Muscle of back (tissue), 11 donors: ENCODE data around the gene WDR90. TPM values are rescaled to one million over a fixed set of nuclear protein-coding genes. Genes with fewer than 3 reads are reported as not detected.
A peak's percentile ranks its signal among the peaks of the same experiment; 100 is the strongest.

ENCODE experiments used
- DNase-seq, 3 donors: peaks; one replicate each; pipeline versions ENCODE4 v3.0.0 to v3.0.0-alpha.2; 2013
- polyA plus RNA-seq, 10 donors: library from polyadenylated mRNA; unstranded; fragments of 120-200 nt; gene quantifications; one replicate each; pipeline ENCODE4 v1.2.1, GENCODE V29; 2013; ENCODE audit not compliant: insufficient read length in 10 of 10

Gene WDR90
- polyA plus RNA-seq, 10 donors, result 10.7 to 26.2 (median 17.5) TPM

GRCh38 chr16:704552-705380 is 55.6 kb downstream of the WDR90 start:
- no peak for DNase-seq

GRCh38 chr16:705431-706188 is 56.4 kb downstream of the WDR90 start, which contains the start of gene FBXL16:
Gene FBXL16 (minus strand): TSS chr16:705801. CDS start chr16:697405, 8,396 bp downstream.
- DNase-seq, result no peak

GRCh38 chr16:706189-707061 is 57.3 kb downstream of the WDR90 start:
- no peak for DNase-seq

- no peak for DNase-seq
These were observed 57.9 kb downstream of the WDR90 start for GRCh38 chr16:707062-707538.

GRCh38 chr16:708019-708418 is 58.9 kb downstream of the WDR90 start:
- no peak for DNase-seq

GRCh38 chr16:708959-709358 is 59.8 kb downstream of the WDR90 start:
- no peak for DNase-seq

- DNase-seq, result peak; percentile 56 to 79 (median 58)
These were observed 60.7 kb downstream of the WDR90 start for GRCh38 chr16:709566-710499.

GRCh38 chr16:710500-711075 is 61.4 kb downstream of the WDR90 start:
- DNase-seq, result no peak

GRCh38 chr16:711084-711483 is 61.9 kb downstream of the WDR90 start:
- DNase-seq, result no peak

GRCh38 chr16:711548-712320 is 62.6 kb downstream of the WDR90 start:
- DNase-seq, result peak; percentile 34 to 83 (median 78)

- DNase-seq, result peak in 1 of 3 donors; percentile 86
These were observed 63.6 kb downstream of the WDR90 start for GRCh38 chr16:712740-713250.

GRCh38 chr16:714079-714478 is 64.9 kb downstream of the WDR90 start:
- DNase-seq, result no peak

GRCh38 chr16:714558-715476 is 65.7 kb downstream of the WDR90 start, which contains the start of gene METRN:
Gene METRN (plus strand): TSS chr16:715118. CDS start chr16:715290, 172 bp downstream.
- DNase-seq, result peak; percentile 87 to 96 (median 93)

- DNase-seq, result peak in 1 of 3 donors; percentile 71
These were observed 66.5 kb downstream of the WDR90 start for GRCh38 chr16:715477-716199.

GRCh38 chr16:716200-716568 is 67.0 kb downstream of the WDR90 start:
- no peak for DNase-seq

GRCh38 chr16:716768-717325 is 67.7 kb downstream of the WDR90 start:
- DNase-seq, result no peak
